ENCODE data around the gene FETUB.
"Not testable (repeated sequence)": the region's sequence is repeated elsewhere in the genome, so short reads cannot be mapped to it uniquely, and the experiment has no call there.

Gene FETUB

GRCh38 chr3:186613637-186614265, 26.4 kb upstream of the FETUB start:
- no peak for DNase-seq

DNA sequence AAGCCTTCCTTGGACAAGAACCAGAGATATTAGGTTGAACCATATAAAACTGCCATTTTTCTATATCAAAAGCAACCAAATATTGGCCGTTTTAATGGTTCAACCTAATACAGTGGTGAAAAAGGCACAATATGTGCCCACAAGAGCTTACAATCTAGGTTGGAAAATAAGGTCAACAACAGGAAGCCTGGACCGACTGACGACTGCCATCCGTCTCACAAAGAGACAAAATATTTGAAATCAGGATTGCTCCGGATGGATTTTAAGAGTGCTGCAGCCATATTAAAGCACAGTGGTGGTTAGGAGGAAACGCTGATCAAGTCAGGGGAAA, 26.0 kb upstream of the FETUB start:
- no peak for DNase-seq

DNA sequence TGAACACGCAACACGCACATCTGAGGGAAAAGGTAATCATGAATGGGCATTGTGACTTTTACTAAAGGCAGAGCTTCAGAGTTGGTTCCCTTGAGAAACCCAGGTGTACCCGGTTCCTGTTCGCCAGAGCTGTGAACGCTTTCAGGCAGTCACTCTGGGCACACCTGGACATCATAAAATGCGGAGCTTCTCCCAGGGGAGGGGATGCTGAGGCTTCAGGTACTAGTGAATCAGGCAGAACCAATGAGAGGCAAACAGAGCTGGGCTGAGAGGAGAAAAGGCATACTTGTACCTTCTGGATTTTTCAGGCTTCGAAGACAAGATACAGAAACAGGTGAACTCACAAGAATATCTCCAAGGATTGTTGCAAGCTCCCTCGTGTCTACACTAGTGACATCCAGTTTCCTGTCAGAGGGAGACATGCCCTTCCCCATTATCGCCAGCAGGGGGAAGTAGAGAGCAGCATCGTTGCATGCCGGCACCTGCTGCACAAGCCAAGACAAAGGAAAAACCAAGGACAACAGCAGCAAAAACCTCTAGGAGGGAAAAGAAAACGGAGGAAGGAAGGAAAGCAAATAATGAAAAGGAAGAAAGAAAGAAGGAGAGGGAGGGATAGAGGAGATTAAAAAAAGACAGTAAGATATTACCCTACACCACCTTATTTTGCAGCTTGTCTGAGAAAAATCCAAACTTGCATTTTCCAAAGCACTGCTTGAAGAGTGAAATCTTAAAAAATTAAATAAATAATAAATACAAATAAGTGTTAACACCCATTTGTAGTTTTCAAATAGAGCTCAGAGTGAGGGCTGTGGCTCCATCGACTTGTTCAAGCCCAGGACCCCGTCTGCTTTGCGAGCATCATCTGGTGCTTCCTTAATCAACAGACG, 25.4 kb upstream of the FETUB start:
- peak; percentile 46 to 65 for DNase-seq

DNA sequence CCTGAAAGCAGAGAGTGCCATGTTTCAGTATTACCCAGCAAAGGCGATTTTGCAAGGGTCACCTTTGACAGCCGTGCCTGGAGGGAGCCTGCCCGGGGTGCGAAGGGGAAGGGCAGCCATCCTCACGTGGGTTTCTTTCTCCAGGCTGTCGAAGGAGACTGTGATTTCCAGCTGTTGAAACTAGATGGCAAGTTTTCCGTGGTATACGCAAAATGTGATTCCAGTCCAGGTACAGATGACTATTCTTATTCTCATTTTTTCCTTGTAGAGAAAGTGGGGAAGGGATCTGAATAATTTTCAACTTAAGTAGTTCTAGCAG, 23.9 kb upstream of the FETUB start:
- DNase-seq = no peak

GRCh38 chr3:186617036-186617946, 22.9 kb upstream of the FETUB start:
- peak in 1 of 2 experiments; percentile 63 for DNase-seq

DNA sequence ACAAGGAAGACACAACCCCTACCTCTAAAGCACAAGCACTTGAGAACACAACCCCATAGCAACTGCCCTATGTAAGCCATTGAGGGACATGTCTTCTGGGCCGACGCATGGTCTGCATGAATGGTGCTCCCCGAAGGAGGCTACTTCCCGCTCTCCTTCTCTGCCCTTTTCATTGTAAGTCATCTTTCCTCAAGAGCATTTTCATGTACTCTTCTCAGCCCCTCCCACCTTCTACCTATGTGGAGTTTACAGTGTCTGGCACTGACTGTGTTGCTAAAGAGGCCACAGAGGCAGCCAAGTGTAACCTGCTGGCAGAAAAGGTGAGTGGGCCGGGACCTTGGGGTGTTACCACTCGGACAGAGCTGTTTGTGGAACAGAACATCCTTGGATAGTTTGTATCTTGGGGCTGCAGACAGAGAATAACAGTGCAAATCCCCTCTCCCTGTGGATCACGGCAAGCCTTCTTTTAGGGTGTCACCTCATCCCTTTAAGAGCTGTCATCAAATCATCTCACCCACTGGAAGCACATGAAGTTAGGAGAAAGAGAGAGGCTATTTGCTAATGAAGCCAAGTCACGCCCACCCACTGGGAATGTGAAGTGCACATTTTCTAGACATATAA, 21.8 kb upstream of the FETUB start:
- DNase-seq = no peak

- no peak for DNase-seq
Observed at GRCh38 chr3:186619787-186620212, 20.4 kb upstream of the FETUB start.

GRCh38 chr3:186620213-186621092, 19.7 kb upstream of the FETUB start:
- no peak for DNase-seq

DNA sequence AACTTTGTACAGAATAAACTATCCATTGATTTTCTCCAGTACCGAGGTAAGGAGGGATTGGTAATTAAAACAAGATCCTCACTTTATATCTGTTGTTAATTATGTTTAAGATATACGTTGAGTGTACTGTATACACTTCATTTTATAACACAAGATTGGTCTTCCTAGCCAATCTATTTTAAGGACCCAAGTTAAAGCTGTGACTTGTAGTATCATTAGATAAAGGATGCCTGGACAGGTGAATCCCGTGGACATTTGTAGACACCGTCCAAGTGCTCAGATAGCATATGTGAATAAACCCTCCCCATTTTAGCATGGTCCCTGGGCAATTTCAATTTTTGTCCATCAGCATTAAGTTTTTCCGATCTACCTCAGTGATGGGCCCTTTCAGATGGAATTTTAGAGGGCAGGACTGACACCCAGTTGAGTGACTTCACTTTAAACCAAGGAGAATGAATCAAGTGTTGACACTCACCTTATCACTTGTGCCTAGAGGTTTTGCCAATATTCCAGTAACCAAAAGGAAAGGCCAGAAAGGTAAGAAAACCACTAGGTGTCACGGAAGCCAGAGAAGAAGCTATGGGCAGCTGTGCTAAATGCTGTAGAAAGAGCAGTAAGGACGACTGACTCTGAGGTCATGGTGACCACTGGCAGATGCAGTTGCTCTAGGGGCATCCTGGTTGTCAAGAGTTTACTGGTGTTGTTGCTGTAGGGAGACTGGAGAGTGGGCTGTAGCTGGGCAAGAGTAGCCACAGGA, 18.1 kb upstream of the FETUB start:
- DNase-seq = no peak

DNA sequence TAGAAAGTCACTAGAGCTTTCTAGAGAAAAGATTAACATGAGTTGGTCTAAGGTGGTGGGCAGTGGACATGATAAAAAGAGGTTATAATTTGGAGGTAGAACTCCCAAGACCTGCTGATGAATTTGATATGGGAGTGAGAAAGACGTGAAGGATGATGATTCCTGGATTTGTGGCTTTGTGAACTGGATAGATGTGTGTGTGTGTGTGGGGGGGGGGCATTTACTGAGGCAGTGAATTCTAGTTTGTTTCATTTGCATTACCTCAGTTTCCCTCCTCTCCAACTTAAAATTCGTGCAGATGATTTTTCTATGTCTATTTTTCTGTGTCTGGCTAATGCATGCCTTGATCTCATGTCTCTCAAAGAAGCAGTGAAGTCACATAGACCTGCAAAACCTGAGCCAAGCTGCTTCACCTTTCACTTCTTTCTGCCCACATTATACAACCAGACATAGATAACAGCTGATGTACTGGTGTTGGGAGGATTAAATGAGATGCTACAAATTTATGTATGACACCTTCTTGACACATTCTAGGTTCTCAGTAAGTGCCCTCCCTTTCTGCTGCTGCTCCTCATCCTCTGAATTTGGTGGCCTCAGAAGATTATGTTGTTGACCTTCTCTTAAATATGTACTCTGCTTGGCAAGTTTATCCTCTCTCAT, 17.4 kb upstream of the FETUB start:
- DNase-seq = no peak

GRCh38 chr3:186624598-186624997, 15.6 kb upstream of the FETUB start:
- no peak for DNase-seq

GRCh38 chr3:186625600-186626042, 14.6 kb upstream of the FETUB start:
- DNase-seq = no peak

GRCh38 chr3:186626254-186626847, 13.8 kb upstream of the FETUB start:
- no peak for DNase-seq

DNA sequence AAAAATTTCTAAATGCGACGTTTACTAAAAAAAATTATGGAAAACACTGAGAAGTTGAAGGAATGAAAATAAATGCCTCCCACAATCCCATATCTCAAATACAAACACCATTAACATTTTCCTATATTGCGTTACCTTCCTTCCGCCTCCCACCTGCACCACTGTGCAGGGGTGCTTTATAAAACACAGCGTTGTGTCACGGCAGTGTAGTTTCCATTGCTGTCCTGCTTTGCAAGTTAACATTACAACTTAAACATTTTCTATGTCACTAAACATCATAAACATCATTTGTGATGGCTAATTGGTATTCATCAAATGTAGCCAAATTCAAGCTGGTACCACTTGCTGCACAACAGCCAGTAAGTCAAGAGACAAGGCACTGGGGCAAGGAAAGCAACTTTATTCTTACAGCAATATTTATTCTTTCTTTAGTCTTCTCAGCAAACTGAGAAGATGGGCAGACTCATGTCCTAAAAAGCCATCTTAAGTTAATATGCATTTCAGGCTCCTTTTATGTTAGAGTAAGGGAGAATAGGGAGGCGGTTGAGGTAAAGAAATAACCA, 12.3 kb upstream of the FETUB start:
- DNase-seq = no peak

GRCh38 chr3:186628756-186629155, 11.4 kb upstream of the FETUB start:
- no peak for DNase-seq

- DNase-seq = no peak
Observed at GRCh38 chr3:186630950-186631641, 9.1 kb upstream of the FETUB start.

- no peak for DNase-seq
Observed at GRCh38 chr3:186633481-186633880, 6.7 kb upstream of the FETUB start.

GRCh38 chr3:186634207-186634606, 6.0 kb upstream of the FETUB start:
- not testable (repeated sequence) for DNase-seq

GRCh38 chr3:186635532-186635931, 4.7 kb upstream of the FETUB start:
- no peak for DNase-seq
